H9 (cell line): ENCODE results near the gene BPTF. TPM values are rescaled to one million over a fixed set of nuclear protein-coding genes. Genes with fewer than 3 reads are reported as not detected.

Experiments used
- DNase-seq: peaks from one replicate; pipeline ENCODE4 v3.0.0-alpha.2; 2017
- H2AFZ ChIP-seq: one replicate; pipeline ENCODE4 v1.6.1; 2013; ENCODE audit warnings: mild to moderate bottlenecking, low read length, control low read depth, moderate library complexity
- H2AK5ac ChIP-seq: 2 replicates; pipeline ENCODE4 v1.6.1; 2013; ENCODE audit warnings: low read length, control low read depth, mixed read lengths; ENCODE audit not compliant: insufficient read length
- H2BK120ac ChIP-seq: one replicate; pipeline ENCODE4 v1.6.1; 2013; ENCODE audit warnings: low read depth, mild to moderate bottlenecking, low read length, control low read depth, inconsistent platforms; ENCODE audit not compliant: poor library complexity, severe bottlenecking
- H2BK12ac ChIP-seq: 2 replicates; pipeline ENCODE4 v1.6.1; 2013; ENCODE audit warnings: low read length, control low read depth, mixed read lengths, low read depth; ENCODE audit not compliant: insufficient read length
- H2BK15ac ChIP-seq: 2 replicates; pipeline ENCODE4 v1.6.1; 2013; ENCODE audit warnings: low read depth, low read length, control low read depth
- H2BK20ac ChIP-seq: one replicate; pipeline ENCODE4 v1.6.1; 2013; ENCODE audit warnings: low read depth, mild to moderate bottlenecking, low read length, control low read depth, inconsistent platforms; ENCODE audit not compliant: poor library complexity, severe bottlenecking
- H2BK5ac ChIP-seq: 2 replicates; pipeline ENCODE4 v1.6.1; 2013; ENCODE audit warnings: low read length, control low read depth, mixed read lengths; ENCODE audit not compliant: insufficient read length
- H3K14ac ChIP-seq: 2 replicates; pipeline ENCODE4 v1.6.1; 2013; ENCODE audit warnings: low read length, control low read depth; ENCODE audit not compliant: insufficient read depth
- H3K18ac ChIP-seq: 2 replicates; pipeline ENCODE4 v1.6.1; 2013; ENCODE audit warnings: low read depth, mild to moderate bottlenecking, mixed read lengths, low read length, control low read depth; ENCODE audit not compliant: insufficient read length
- H3K23ac ChIP-seq: 2 replicates; pipeline ENCODE4 v1.6.1; 2013; ENCODE audit warnings: low read length, control low read depth, mixed read lengths, low read depth; ENCODE audit not compliant: insufficient read length
- H3K23me2 ChIP-seq: 2 replicates; pipeline ENCODE4 v1.6.1; 2013; ENCODE audit warnings: low read depth, mild to moderate bottlenecking, mixed read lengths, low read length, control low read depth; ENCODE audit not compliant: insufficient read length, poor library complexity, severe bottlenecking
- H3K27ac ChIP-seq: 2 replicates; pipeline ENCODE4 v1.5.1; 2013; ENCODE audit warnings: low read length, control low read depth, mixed read lengths, low read depth; ENCODE audit not compliant: insufficient read length
- H3K27me3 ChIP-seq: 2 replicates; pipeline ENCODE4 v1.6.1; 2013; ENCODE audit warnings: low read length, control low read depth, inconsistent platforms; ENCODE audit not compliant: insufficient read depth
- H3K4ac ChIP-seq: 2 replicates; pipeline ENCODE4 v1.6.1; 2013; ENCODE audit warnings: low read depth, mild to moderate bottlenecking, control low read depth, inconsistent platforms, low read length, moderate library complexity
- H3K4me1 ChIP-seq: 2 replicates; pipeline ENCODE4 v1.6.1; 2013; ENCODE audit warnings: low read length, control low read depth, inconsistent platforms; ENCODE audit not compliant: insufficient read depth
- H3K4me2 ChIP-seq: 2 replicates; pipeline ENCODE4 v1.6.1; 2013; ENCODE audit warnings: low read length, control low read depth, mixed read lengths; ENCODE audit not compliant: insufficient read length, insufficient read depth
- H3K56ac ChIP-seq: 2 replicates; pipeline ENCODE4 v1.6.1; 2013; ENCODE audit warnings: low read depth, mild to moderate bottlenecking, mixed read lengths, low read length, control low read depth; ENCODE audit not compliant: insufficient read length
- H3K79me1 ChIP-seq: 2 replicates; pipeline ENCODE4 v1.6.1; 2013; ENCODE audit warnings: low read depth, mild to moderate bottlenecking, moderate library complexity, low read length, control low read depth, inconsistent platforms; ENCODE audit not compliant: insufficient read depth, poor library complexity, severe bottlenecking
- H3K79me2 ChIP-seq: 2 replicates; pipeline ENCODE4 v1.6.1; 2013; ENCODE audit warnings: low read length, control low read depth, inconsistent platforms; ENCODE audit not compliant: insufficient read depth
- H3K9ac ChIP-seq: 2 replicates; pipeline ENCODE4 v1.6.1; 2013; ENCODE audit warnings: low read length, control low read depth, mixed read lengths; ENCODE audit not compliant: insufficient read length; ENCODE audit errors: extremely low read depth
- H3K9me3 ChIP-seq: one replicate; pipeline ENCODE4 v1.6.1; 2013; ENCODE audit warnings: low read depth, low read length, inconsistent platforms; ENCODE audit not compliant: control insufficient read depth
- H3T11ph ChIP-seq: one replicate; pipeline ENCODE4 v1.6.1; 2013; ENCODE audit warnings: mild to moderate bottlenecking, low read length, control low read depth, inconsistent platforms
- H4K20me1 ChIP-seq: one replicate; pipeline ENCODE4 v1.6.1; 2013; ENCODE audit not compliant: control insufficient read depth, insufficient read length, insufficient read depth
- H4K5ac ChIP-seq: 2 replicates; pipeline ENCODE4 v1.6.1; 2013; ENCODE audit warnings: low read depth, mild to moderate bottlenecking, mixed read lengths, low read length, control low read depth; ENCODE audit not compliant: insufficient read length
- H4K8ac ChIP-seq: replicated peaks from 2 replicates; pipeline ENCODE4 v1.6.1; 2013; ENCODE audit warnings: low read length, control low read depth, mixed read lengths, low read depth; ENCODE audit not compliant: insufficient read length
- H4K91ac ChIP-seq: 2 replicates; pipeline ENCODE4 v1.6.1; 2013; ENCODE audit warnings: low read depth, mild to moderate bottlenecking, moderate library complexity, mixed read lengths, low read length, control low read depth; ENCODE audit not compliant: insufficient read length
- H3K27ac Mint-ChIP-seq, 3 experiments: 2 replicates in 2 of 3; 3 replicates in 1 of 3; pipeline ENCODE4 v1.8.0; 2020 to 2021; ENCODE audit warnings: mixed read lengths in 3 of 3, mild to moderate bottlenecking in 1 of 3, moderate library complexity in 1 of 3
- H3K27me3 Mint-ChIP-seq: 2 replicates; pipeline ENCODE4 v1.8.0; 2021; ENCODE audit warnings: low read depth, mild to moderate bottlenecking, moderate library complexity, mixed read lengths
- H3K36me3 Mint-ChIP-seq, 3 experiments: 2 replicates in 2 of 3; 3 replicates in 1 of 3; pipeline ENCODE4 v1.8.0; 2020 to 2021; ENCODE audit warnings: low read depth in 3 of 3, mixed read lengths in 3 of 3; ENCODE audit not compliant: insufficient read depth in 1 of 3
- H3K4me1 Mint-ChIP-seq, 2 experiments: 2 replicates each; pipeline ENCODE4 v1.8.0; 2020; ENCODE audit warnings: mixed read lengths in 2 of 2
- H3K4me3 Mint-ChIP-seq, 2 experiments: 2 replicates in 1 of 2; 3 replicates in 1 of 2; pipeline ENCODE4 v1.8.0; 2020 to 2021; ENCODE audit warnings: mild to moderate bottlenecking in 2 of 2, mixed read lengths in 2 of 2, moderate library complexity in 1 of 2
- H3K9me3 Mint-ChIP-seq, 2 experiments: 2 replicates in 1 of 2; 3 replicates in 1 of 2; pipeline ENCODE4 v1.8.0; 2020; ENCODE audit warnings: mild to moderate bottlenecking in 2 of 2, mixed read lengths in 2 of 2, moderate library complexity in 1 of 2
- WGBS: extraction: QIAGEN DNeasy Blood & Tissue Kit; methylation state at CpG from one replicate; pipeline ENCODE4 v1.1.7; 2013; ENCODE audit warnings: missing lambda C conversion rate, low lambda C conversion rate, mixed read lengths; ENCODE audit not compliant: insufficient read length; ENCODE audit errors: extremely low coverage; 5-methylcytosine and 5-hydroxymethylcytosine counted together
- total RNA-seq: library from RNA; stranded (reverse); gene quantifications from 2 replicates; pipeline ENCODE4 v1.2.1, GENCODE V29; 2021
- TF ChIP-seq, protein P1 (sequence below): fragments of 200-600 bp; sonication (generic); conservative IDR thresholded peaks from 3 replicates; pipeline ENCODE4 v1.8.0; 2021; ENCODE audit warnings: antibody characterized with exemption, mild to moderate bottlenecking

Gene BPTF
- total RNA-seq, 1 experiment from 2014 or later: 203 TPM

DNA sequence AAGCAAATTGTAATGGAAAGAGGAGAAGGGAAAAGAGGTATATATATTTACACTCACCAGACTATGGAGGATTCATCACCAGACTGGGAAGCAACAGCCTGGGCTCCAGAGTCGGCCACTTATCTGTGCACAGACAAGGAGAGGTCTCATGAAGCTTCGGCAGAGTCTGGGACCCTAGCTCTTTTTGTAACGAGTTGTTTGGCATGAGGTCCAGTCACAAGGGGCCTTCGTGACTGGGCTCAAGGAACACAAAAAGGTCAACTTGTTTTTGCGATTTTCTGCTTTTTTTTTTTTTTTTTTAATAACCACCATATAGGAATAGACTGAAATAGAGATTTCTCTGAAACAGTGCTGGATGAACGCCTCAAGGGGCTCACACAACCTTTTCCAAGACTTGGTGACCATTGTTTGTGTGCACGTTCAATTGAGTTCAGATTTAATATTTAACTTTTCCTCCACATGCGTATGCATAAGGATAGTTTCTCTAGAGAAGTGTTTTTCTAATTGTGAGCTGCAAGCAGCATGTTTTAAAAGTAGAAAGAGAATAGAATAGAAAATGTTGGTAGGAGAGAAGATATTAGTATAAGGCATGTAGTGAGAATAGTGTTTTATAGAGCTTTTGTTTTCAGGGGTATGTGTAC is 25.8 kb downstream of the BPTF start:
- Histone ChIP-seq H2BK12ac (no peak overlapping the region), H3K14ac (no peak overlapping the region), H4K8ac (no peak overlapping the region), H3K4ac (no peak overlapping the region), H2BK15ac (no peak overlapping the region), H2BK120ac (no peak overlapping the region), H3K27me3 (no peaks in the 10 kb centered on the region), H3K56ac (no peak overlapping the region), H3K27ac (no peak overlapping the region), H3K79me1 (peaks cover 6% of the 10 kb centered on the region), H3K23me2 (no peaks in the 10 kb centered on the region), H3K4me1 (no peaks in the 10 kb centered on the region), H3K9ac (no peak overlapping the region), H4K20me1 (no peaks in the 10 kb centered on the region), H2BK5ac (no peak overlapping the region), H3K4me2 (no peak overlapping the region), H3K23ac (no peak overlapping the region), H2BK20ac (no peak overlapping the region), H4K91ac (no peak overlapping the region), H3K79me2 (peaks cover 54% of the 10 kb centered on the region; the same call in 1 of the 2 replicates), H3T11ph (no peak overlapping the region), H3K18ac (no peak overlapping the region), H3K9me3 (no peaks in the 10 kb centered on the region), H2AFZ (no peak overlapping the region), H4K5ac (no peak overlapping the region), H2AK5ac (no peak overlapping the region)
- Mint-ChIP-seq H3K4me1 (peaks cover 17 to 19% of the 10 kb centered on the region in 2 experiments), H3K27ac (peak overlapping the region in 1 of 3 experiments; percentile 58; a peak in 1 of 7 replicates), H3K4me3 (no peak overlapping the region), H3K27me3 (no peaks in the 10 kb centered on the region), H3K9me3 (no peaks in the 10 kb centered on the region; a peak in 1 of 5 replicates), H3K36me3 (peaks cover 27 to 47% (median 38%) of the 10 kb centered on the region in 3 experiments; a peak in 6 of 7 replicates)
- no peak for DNase-seq
- WGBS: no CpG with 5 or more reads among the region's 8 CpGs
- TF ChIP-seq, protein P1, sequence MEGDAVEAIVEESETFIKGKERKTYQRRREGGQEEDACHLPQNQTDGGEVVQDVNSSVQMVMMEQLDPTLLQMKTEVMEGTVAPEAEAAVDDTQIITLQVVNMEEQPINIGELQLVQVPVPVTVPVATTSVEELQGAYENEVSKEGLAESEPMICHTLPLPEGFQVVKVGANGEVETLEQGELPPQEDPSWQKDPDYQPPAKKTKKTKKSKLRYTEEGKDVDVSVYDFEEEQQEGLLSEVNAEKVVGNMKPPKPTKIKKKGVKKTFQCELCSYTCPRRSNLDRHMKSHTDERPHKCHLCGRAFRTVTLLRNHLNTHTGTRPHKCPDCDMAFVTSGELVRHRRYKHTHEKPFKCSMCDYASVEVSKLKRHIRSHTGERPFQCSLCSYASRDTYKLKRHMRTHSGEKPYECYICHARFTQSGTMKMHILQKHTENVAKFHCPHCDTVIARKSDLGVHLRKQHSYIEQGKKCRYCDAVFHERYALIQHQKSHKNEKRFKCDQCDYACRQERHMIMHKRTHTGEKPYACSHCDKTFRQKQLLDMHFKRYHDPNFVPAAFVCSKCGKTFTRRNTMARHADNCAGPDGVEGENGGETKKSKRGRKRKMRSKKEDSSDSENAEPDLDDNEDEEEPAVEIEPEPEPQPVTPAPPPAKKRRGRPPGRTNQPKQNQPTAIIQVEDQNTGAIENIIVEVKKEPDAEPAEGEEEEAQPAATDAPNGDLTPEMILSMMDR: no peak
